Gastrocnemius medialis (tissue), 4 donors: ENCODE data around the gene DPH2.

Experiments used
- CTCF ChIP-seq, 5 experiments: fragments of 450-650 bp in 3 of 5; fragments of 200-600 bp in 2 of 5; sonication (generic) in 2 of 5; IDR thresholded peaks in 4 of 5; conservative IDR thresholded peaks in 1 of 5; 1 replicate in 4 of 5; 2 replicates in 1 of 5; pipeline ENCODE4 v1.5.1; 2016 to 2019; ENCODE audit warnings: antibody characterized with exemption in 5 of 5, mild to moderate bottlenecking in 3 of 5, moderate library complexity in 3 of 5
- POLR2A ChIP-seq, 2 donors: fragments of 450-650 bp; IDR thresholded peaks; one replicate each; pipeline ENCODE4 v1.6.1; 2017; ENCODE audit warnings: antibody characterized with exemption in 2 of 2, mild to moderate bottlenecking in 2 of 2, moderate library complexity in 2 of 2

GRCh38 chr1:43938383-43938782 is 31.4 kb upstream of the DPH2 start:
- TF ChIP-seq POLR2A (IDR thresholded peaks at IDR 0.05) (no peak), CTCF (IDR thresholded peaks at IDR 0.05 in 4 of 5, conservative IDR thresholded peaks at IDR 0.05 in 1 of 5) (no peak)
